ENCODE results near the gene TMEM39B.
"Not testable (repeated sequence)": the region's sequence is repeated elsewhere in the genome, so short reads cannot be mapped to it uniquely, and the experiment has no call there.

TMEM39B gene

DNA sequence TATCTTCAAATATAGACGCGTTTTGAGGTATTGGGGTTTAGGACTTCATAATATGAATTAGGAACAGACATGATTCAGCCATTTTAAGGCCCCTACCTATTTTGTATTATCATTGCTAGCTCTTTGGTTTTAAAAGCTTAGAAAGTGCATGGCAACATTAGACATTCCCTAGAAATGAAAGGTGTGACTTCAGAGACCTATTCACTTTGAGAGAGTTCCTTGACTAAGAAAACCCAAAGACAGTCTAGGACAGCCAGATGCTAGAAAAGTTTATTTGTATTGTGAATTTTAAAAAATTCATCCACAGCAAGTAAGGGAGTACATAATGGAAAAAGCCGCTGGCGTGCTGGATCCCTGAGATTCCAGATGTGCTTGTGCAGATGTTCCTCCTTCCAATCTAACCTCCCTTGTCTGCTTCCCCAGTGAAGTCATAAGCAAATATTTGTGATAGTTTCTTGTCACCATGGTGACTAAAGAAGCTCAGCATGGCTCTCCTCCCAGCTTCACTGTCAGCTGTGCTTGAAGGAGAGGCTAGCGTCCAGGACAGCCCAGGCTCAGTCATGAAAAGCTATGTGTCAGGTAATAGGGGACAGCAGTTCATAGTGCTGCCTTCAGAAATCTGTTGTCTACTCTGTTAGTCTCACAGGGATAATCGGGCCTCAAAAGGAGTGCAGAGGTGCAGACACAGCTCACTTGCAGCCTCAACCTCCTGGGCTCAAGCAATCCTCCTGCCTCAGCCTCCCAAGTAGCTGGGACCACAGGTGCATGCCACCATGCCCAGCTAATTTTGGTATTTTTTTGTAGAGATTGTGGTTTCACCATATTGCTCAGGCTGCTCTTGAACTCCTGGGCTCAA lies 69.9 kb downstream of the TMEM39B start:
- no peak overlapping the region for H3K4me3 ChIP-seq (ENCODE audit: low read length)
- DNase-seq (ENCODE audit: low read depth, low spot score): no peak

GRCh38 chr1:32143302-32143695 lies 70.6 kb downstream of the TMEM39B start:
- not testable (repeated sequence) for DNase-seq (ENCODE audit: low read depth, low spot score); H3K4me3 ChIP-seq (ENCODE audit: low read length)

DNA sequence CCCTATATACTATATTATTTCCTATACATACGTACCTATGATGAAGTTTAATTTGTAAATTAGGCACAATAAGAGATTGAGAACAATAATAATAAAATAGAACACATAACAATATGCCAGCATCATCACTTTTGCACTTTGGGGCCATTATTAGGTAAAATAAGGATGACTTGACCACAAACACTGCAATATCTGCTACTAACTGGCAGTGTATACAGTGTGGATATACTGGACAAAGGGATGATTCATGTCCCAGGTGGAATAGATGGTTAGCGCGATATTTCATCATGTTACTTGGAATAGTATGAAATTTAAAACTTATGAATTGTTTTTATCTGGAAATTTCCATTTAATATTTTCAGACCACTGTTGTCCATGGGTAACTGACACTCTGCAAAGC lies 71.3 kb downstream of the TMEM39B start:
- no peak for DNase-seq (ENCODE audit: low read depth, low spot score)
- no peak overlapping the region for H3K4me3 ChIP-seq (ENCODE audit: low read length)

DNA sequence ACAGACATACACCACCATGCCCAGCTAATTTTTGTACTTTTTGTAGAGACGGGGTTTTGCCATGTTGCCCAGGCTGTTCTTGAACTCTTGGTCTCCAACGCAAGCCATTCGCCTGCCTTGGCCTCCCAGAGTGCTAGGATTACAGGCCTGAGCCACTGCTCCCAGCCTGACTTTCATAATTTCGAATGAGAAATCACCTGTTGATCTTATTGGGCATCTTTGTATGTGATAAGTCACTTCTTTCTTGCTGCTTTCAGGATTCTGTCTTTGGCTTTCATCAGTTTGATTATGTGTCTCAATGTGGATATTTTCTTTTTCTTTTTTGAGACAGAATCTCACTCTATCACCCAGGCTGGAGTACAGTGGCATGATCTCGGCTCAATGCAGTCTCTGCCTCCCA lies 75.1 kb downstream of the TMEM39B start:
- H3K4me3 ChIP-seq (ENCODE audit: low read length); DNase-seq (ENCODE audit: low read depth, low spot score): not testable (repeated sequence)

- no peak for DNase-seq (ENCODE audit: low read depth, low spot score)
- no peak overlapping the region for H3K4me3 ChIP-seq (ENCODE audit: low read length)
Measured at GRCh38 chr1:32150847-32151246, 78.1 kb downstream of the TMEM39B start.

DNA sequence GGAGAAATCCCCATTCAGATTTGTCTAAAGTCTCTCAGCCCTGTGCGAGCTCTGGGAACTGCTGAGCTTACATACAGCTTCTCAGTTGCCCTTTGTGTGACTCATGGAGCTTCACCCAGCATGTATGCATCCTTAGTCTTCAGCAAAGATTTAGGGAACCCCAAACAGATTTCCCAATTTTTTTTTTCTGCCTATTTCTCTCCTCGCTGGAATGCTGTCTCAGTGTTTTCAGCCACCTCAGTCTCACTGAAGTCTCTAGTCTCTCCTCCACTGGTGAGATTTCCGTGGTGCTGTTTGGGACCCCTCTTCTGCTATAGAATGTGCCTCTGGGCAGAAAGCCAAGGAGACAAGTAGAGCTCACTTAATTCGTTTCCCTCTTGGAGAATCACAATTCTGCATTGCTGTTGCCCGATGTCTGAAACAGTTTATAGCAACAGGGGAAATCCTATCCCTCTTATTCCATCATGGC lies 78.6 kb downstream of the TMEM39B start:
- DNase-seq (ENCODE audit: low read depth, low spot score): no peak
- no peak overlapping the region for H3K4me3 ChIP-seq (ENCODE audit: low read length)
